HEK293T (cell line): ENCODE results near the gene BCL10.

ENCODE experiments used
- CTCF ChIA-PET: fragments of 350-600 bp; formaldehyde crosslinking; extraction: SDS; loops from one replicate; lab custom pipeline; 2021; ENCODE audit warnings: antibody characterized with exemption, inconsistent platforms; lab: Yijun Ruan, JAX
- POLR2A ChIA-PET: fragments of 350-600 bp; formaldehyde crosslinking; extraction: SDS; loops from one replicate; lab custom pipeline; 2020; ENCODE audit warnings: antibody characterized with exemption, inconsistent platforms; lab: Yijun Ruan, JAX
- DNase-seq: peaks from one replicate; pipeline ENCODE4 v3.0.0; 2012; ENCODE audit warnings: mixed read lengths; ENCODE audit errors: extremely low spot score
- ARNT ChIP-seq: fragments of 450-650 bp; IDR thresholded peaks from 2 replicates; pipeline ENCODE4 v1.6.1; 2017; ENCODE audit warnings: mild to moderate bottlenecking
- BHLHE40 ChIP-seq: fragments of 450-650 bp; IDR thresholded peaks from 2 replicates; pipeline ENCODE4 v1.6.1; 2016; ENCODE audit warnings: mild to moderate bottlenecking, moderate library complexity, borderline replicate concordance
- CTBP1 ChIP-seq: fragments of 450-650 bp; IDR thresholded peaks from 2 replicates; pipeline ENCODE4 v1.6.1; 2016; ENCODE audit warnings: borderline replicate concordance
- ELF4 ChIP-seq: fragments of 450-650 bp; IDR thresholded peaks from 2 replicates; pipeline ENCODE4 v1.6.1; 2017; ENCODE audit warnings: antibody characterized with exemption
- FOXA1 ChIP-seq: fragments of 450-650 bp; IDR thresholded peaks from 2 replicates; pipeline ENCODE4 v1.6.1; 2016; ENCODE audit warnings: mild to moderate bottlenecking
- FOXK2 ChIP-seq: fragments of 450-650 bp; IDR thresholded peaks from 2 replicates; pipeline ENCODE4 v1.6.1; 2016; ENCODE audit warnings: mild to moderate bottlenecking
- FOXM1 ChIP-seq: fragments of 450-650 bp; IDR thresholded peaks from 2 replicates; pipeline ENCODE4 v1.6.1; 2017; ENCODE audit warnings: mild to moderate bottlenecking, borderline replicate concordance
- HDGF ChIP-seq: fragments of 450-650 bp; IDR thresholded peaks from 2 replicates; pipeline ENCODE4 v1.6.1; 2017; ENCODE audit warnings: antibody characterized with exemption, borderline replicate concordance
- L3MBTL2 ChIP-seq: fragments of 450-650 bp; conservative IDR thresholded peaks from 2 replicates; pipeline ENCODE4 v1.6.1; 2016; ENCODE audit warnings: mild to moderate bottlenecking
- LEF1 ChIP-seq: fragments of 450-650 bp; IDR thresholded peaks from 2 replicates; pipeline ENCODE4 v1.6.1; 2017; ENCODE audit warnings: mild to moderate bottlenecking, borderline replicate concordance
- NFRKB ChIP-seq: fragments of 450-650 bp; IDR thresholded peaks from 2 replicates; pipeline ENCODE4 v1.6.1; 2016; ENCODE audit warnings: mild to moderate bottlenecking, moderate library complexity
- SP1 ChIP-seq: fragments of 450-650 bp; IDR thresholded peaks from 2 replicates; pipeline ENCODE4 v1.6.1; 2017
- SUZ12 ChIP-seq: fragments of 450-650 bp; IDR thresholded peaks from 2 replicates; pipeline ENCODE4 v1.6.1; 2016; ENCODE audit warnings: mild to moderate bottlenecking
- TARDBP ChIP-seq: fragments of 450-650 bp; IDR thresholded peaks from 2 replicates; pipeline ENCODE4 v1.6.1; 2016
- ZNF384 ChIP-seq: fragments of 450-650 bp; IDR thresholded peaks from 2 replicates; pipeline ENCODE4 v1.6.1; 2016
- TF ChIP-seq, protein P1 (sequence below): fragments of 450-650 bp; IDR thresholded peaks from 2 replicates; pipeline ENCODE4 v1.6.1; 2016

BCL10 gene

DNA sequence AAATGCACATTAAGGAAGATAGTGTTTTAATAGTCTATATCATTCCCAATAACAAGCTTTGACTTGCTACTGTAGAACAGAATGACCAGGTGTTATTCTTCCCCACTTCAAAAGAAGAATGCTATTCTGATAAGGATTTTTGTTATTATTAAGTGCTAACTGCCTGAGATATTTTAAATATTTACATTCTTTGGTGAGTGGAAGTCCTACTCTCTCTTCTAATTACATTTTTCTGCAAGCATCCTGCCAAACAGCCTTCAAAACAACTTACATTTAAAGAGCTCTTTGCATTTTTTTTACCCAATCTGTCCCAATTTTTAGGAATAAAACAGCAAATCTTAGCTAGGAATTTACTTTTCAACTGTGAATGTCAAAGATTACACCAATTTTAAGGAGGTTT lies 52.1 kb downstream of the BCL10 start:
- CTCF ChIA-PET: interaction anchor here (0.8 to 2.6 kb wide), 4 partner anchors 9 to 280 kb away, joined by 3 to 7 read pairs (median 4); no protein-coding TSS in a partner anchor
- no peak for TF ChIP-seq FOXM1
- no peak for TF ChIP-seq FOXA1
- no peak for TF ChIP-seq NFRKB
- TF ChIP-seq SUZ12: no peak
- no peak for TF ChIP-seq HDGF
- no peak for TF ChIP-seq BHLHE40
- TF ChIP-seq SP1: no peak
- TF ChIP-seq TARDBP: no peak
- TF ChIP-seq, protein P1, sequence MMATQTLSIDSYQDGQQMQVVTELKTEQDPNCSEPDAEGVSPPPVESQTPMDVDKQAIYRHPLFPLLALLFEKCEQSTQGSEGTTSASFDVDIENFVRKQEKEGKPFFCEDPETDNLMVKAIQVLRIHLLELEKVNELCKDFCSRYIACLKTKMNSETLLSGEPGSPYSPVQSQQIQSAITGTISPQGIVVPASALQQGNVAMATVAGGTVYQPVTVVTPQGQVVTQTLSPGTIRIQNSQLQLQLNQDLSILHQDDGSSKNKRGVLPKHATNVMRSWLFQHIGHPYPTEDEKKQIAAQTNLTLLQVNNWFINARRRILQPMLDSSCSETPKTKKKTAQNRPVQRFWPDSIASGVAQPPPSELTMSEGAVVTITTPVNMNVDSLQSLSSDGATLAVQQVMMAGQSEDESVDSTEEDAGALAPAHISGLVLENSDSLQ: no peak
- no peak for TF ChIP-seq FOXK2
- no peak for TF ChIP-seq ARNT
- no peak for TF ChIP-seq ZNF384
- TF ChIP-seq LEF1: no peak
- TF ChIP-seq CTBP1: no peak
- no peak for TF ChIP-seq ELF4
- TF ChIP-seq L3MBTL2: no peak
- no peak for DNase-seq
- POLR2A ChIA-PET: interaction anchor here (1.1 to 2.9 kb wide), 4 partner anchors 23 to 73 kb away, joined by 3 to 15 read pairs (median 7); partner anchors contain the start of genes BCL10, C1orf52 and SYDE2

DNA sequence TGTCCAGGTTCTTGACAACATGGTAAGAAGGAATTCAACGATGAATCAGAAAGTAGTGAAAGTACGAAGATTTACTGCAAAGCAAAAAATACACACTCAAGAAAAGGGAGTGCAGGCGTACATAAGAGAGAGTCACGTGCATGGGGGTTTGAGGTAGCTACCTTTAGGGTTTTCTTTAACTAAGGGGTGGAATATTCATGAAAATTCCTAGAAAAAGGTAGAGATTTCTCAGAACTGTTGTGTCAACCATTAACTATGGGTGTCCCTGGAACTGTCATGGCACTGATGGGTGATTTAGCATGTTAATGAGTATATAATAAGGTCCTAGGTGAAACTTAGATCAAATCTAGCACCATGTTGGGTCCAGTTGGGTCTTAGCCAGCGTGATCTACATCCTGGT lies 53.1 kb downstream of the BCL10 start:
- CTCF ChIA-PET: no interaction called here
- DNase-seq: no peak
- TF ChIP-seq HDGF (no peak), SUZ12 (no peak), FOXK2 (no peak), SP1 (no peak)
- POLR2A ChIA-PET: no interaction called here

DNA sequence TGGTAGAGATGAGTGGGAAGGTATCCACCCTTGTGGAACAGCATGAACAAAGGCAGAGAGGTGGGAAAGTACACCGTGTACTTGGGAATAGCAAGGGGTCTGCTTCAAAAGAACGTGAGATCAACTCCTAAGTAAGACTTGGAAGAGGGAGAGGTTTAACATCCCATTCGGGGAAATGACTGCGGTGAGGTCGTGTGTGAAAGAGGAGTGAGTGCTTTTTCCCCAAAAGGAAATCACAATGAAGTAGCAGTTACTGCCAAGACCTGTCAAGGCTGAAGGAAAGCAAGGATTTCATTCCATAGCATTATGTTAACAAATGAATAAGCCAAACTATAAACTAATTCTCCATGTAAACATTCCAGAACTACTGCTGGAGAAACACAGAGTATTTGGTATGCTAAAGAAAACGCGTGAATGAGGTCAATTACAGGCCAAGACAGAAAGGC lies 55.7 kb downstream of the BCL10 start:
- CTCF ChIA-PET: no interaction called here
- TF ChIP-seq NFRKB (no peak), FOXK2 (no peak), FOXM1 (no peak), FOXA1 (no peak), BHLHE40 (no peak), ELF4 (no peak), SP1 (no peak), CTBP1 (no peak), ZNF384 (no peak), HDGF (no peak), SUZ12 (no peak), TARDBP (no peak), ARNT (no peak), L3MBTL2 (no peak), LEF1 (no peak)
- TF ChIP-seq, protein P1: no peak
- no peak for DNase-seq
- POLR2A ChIA-PET: interaction anchor here (0.6 kb wide), 1 partner anchor 20 kb away, joined by 3 read pairs; the partner anchor contains the start of gene SYDE2

DNA sequence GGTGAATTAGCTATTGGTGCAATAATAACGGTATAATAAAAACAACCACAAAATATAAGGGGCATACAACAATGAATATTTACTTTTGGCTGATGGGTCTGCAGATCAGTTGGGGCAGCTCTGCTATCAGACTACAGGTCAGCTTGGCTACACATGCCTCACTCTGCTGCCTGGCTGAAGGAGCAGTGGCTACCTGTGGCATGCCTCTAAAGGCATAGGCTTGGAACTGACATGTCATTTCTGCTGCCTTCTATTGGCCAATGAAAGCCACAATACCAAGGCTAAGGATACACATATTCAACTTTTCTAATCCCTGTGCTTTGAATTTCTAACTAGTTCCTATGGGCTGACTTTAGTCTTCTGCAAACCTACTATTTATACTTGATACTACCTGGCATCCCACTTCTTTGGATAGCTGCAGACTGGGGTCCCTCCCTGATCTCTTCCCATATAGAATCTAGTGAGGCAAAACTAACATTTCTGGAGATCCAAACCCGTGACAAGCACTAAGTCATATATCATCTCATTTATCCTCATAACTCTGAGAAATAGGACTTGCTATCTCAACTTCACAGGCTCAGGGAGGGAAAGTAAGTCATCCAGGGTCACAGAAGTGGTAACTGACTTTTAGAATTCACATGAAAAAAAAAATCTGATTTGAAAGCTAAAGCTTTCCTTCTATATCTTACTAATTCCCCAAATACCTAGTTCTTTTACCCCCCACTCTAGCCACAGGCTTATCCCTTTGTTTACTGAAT lies 56.4 kb downstream of the BCL10 start:
- DNase-seq: no peak
- TF ChIP-seq FOXM1 (no peak), HDGF (no peak), TARDBP (no peak), CTBP1 (no peak), FOXK2 (no peak), SP1 (no peak), ZNF384 (no peak), NFRKB (no peak), ARNT (no peak), FOXA1 (no peak), L3MBTL2 (no peak), SUZ12 (no peak), ELF4 (no peak), BHLHE40 (no peak), LEF1 (no peak)
- TF ChIP-seq, protein P1: no peak
- ChIA-PET CTCF (no interaction called here), POLR2A (interaction anchor here (0.6 kb wide), 1 partner anchor 19 kb away, joined by 3 read pairs; the partner anchor contains the start of gene SYDE2)

DNA sequence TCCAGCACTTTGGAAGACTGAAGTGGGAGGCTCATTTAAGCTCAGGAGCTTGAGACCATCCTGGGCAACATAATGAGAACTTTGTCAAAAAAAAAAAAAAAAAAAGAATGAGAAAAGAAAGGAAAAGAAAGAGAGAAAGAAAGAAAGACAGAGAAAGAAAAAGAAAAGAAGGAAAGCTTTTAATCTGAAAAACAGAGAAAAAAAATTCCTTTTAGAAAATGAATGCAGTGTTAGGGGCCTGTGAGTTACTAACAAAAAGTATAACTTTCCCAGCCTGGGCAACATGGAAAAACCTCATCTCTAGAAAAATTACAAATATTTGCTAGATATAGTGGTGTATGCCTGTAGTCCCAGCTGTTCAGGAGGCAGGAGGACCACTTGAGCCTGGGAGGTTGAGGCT lies 59.7 kb downstream of the BCL10 start:
- DNase-seq: no peak
- ChIA-PET CTCF (interaction anchor here (1.2 kb wide), 1 partner anchor 38 kb away, joined by 3 read pairs; no protein-coding TSS in a partner anchor), POLR2A (no interaction called here)
- TF ChIP-seq ZNF384 (no peak), ARNT (no peak), SUZ12 (no peak), BHLHE40 (no peak)
